Stomach (tissue), 9 donors: ENCODE measurements around the gene ADAM30. TPM values are rescaled to one million over a fixed set of nuclear protein-coding genes. Genes with fewer than 3 reads are reported as not detected.

ENCODE experiments used
- DNase-seq, 2 donors: peaks; one replicate each; pipeline versions ENCODE4 v3.0.0 to v3.0.0-alpha.2; 2013 to 2019
- H3K27ac ChIP-seq, 5 donors: fragments of 200-600 bp in 4 of 5; sonication (generic) in 4 of 5; one replicate each; pipeline ENCODE4 v1.5.1; 2013 to 2019; ENCODE audit warnings: mild to moderate bottlenecking in 1 of 5, moderate library complexity in 1 of 5
- H3K27me3 ChIP-seq, 3 donors: fragments of 200-600 bp; sonication (generic); one replicate each; pipeline ENCODE4 v1.5.1; 2017 to 2019; ENCODE audit warnings: mixed run types in 1 of 3
- H3K36me3 ChIP-seq, 4 donors: fragments of 200-600 bp; sonication (generic); 1 replicate in 3 of 4; 2 replicates in 1 of 4; pipeline ENCODE4 v1.5.1; 2016 to 2019
- H3K4me1 ChIP-seq, 4 donors: fragments of 200-600 bp; sonication (generic); one replicate each; pipeline ENCODE4 v1.5.1; 2016 to 2019
- H3K4me3 ChIP-seq, 4 donors: fragments of 200-600 bp; sonication (generic) in 3 of 4; one replicate each; pipeline ENCODE4 v1.5.1; 2016 to 2019; ENCODE audit warnings: mild to moderate bottlenecking in 1 of 4
- H3K9me3 ChIP-seq, 4 donors: fragments of 200-600 bp; sonication (generic); one replicate each; pipeline ENCODE4 v1.5.1; 2016 to 2019
- CTCF ChIP-seq, 7 experiments: fragments of 450-650 bp in 4 of 7; fragments of 200-600 bp in 3 of 7; sonication (generic) in 3 of 7; IDR thresholded peaks; one replicate each; pipeline ENCODE4 v1.5.1; 2016 to 2019; ENCODE audit warnings: antibody characterized with exemption in 7 of 7, control low read depth in 2 of 7, mild to moderate bottlenecking in 1 of 7
- EP300 ChIP-seq: sonication (generic); formaldehyde crosslinking; IDR thresholded peaks from one replicate; pipeline ENCODE4 v1.6.1; 2017; ENCODE audit warnings: antibody characterized with exemption
- POLR2A ChIP-seq, 4 donors: fragments of 450-650 bp; IDR thresholded peaks; one replicate each; pipeline ENCODE4 v1.6.1; 2016; ENCODE audit warnings: antibody characterized with exemption in 4 of 4, control low read depth in 2 of 4, mild to moderate bottlenecking in 1 of 4, moderate library complexity in 1 of 4
- POLR2AphosphoS5 ChIP-seq, 3 donors: sonication (generic); formaldehyde crosslinking; IDR thresholded peaks; one replicate each; pipeline ENCODE4 v1.6.1; 2016; ENCODE audit warnings: antibody characterized with exemption in 3 of 3
- WGBS, 5 donors: extraction: QIAGEN DNeasy Blood & Tissue Kit in 3 of 5; methylation state at CpG; one replicate each; pipeline versions ENCODE4 v1.1.5 to v1.1.7; 2013 to 2018; 5-methylcytosine and 5-hydroxymethylcytosine counted together
- intact Hi-C: fragments of 100-400 bp; cut with DNase I; formaldehyde crosslinking; loops from one replicate; pipeline ENCODE4 v1.15.1; 2023; ENCODE audit warnings: low total_unique reads
- polyA plus RNA-seq, 3 donors: library from polyadenylated mRNA; stranded (reverse); fragments of 200-250 nt; gene quantifications; one replicate each; pipeline ENCODE4 v1.2.3, GENCODE V29; 2013
- total RNA-seq, 5 donors: library from RNA; depleted of rRNA; stranded (reverse); fragments of >200 nt; gene quantifications; one replicate each; pipeline versions ENCODE4 v1.1.0 to v1.2.3, GENCODE V29; 2014 to 2016
- donor health status: healthy with polysubstance abuse.
- donor health status: Bipolar disorder and iron deficiency.
- donor health status: healthy.

Gene ADAM30
- total and polyA plus RNA-seq, 8 donors = not detected

GRCh38 chr1:119870917-119871596 is 25.3 kb downstream of the ADAM30 start:
- no peaks in the 10 kb centered on the region for H3K36me3 ChIP-seq
- H3K9me3 ChIP-seq = no peaks in the 10 kb centered on the region
- H3K27me3 ChIP-seq = no peaks in the 10 kb centered on the region
- intact Hi-C loops = no loop called here
- H3K4me1 ChIP-seq = peaks cover 0 to 26% (median 5%) of the 10 kb centered on the region in 4 donors
- DNase-seq = peak; percentile 75 to 88
- 44 to 57% (median 54%) methylated on average over 20 of the region's 20 CpGs for WGBS, 5 donors
- TF ChIP-seq POLR2AphosphoS5 (IDR thresholded peaks at IDR 0.05) (no peak), CTCF (IDR thresholded peaks at IDR 0.05) (peak in 5 of 7 experiments; percentile 42 to 85 (median 76)), POLR2A (IDR thresholded peaks at IDR 0.05) (no peak)
- no peak overlapping the region for H3K27ac ChIP-seq
- no peak overlapping the region for H3K4me3 ChIP-seq

GRCh38 chr1:119869995-119870394 is 26.3 kb downstream of the ADAM30 start:
- H3K36me3 ChIP-seq = no peaks in the 10 kb centered on the region
- intact Hi-C loops = no loop called here
- H3K27me3 ChIP-seq = no peaks in the 10 kb centered on the region
- 57 to 100% (median 85%) methylated on average over 1 of the region's 1 CpG for WGBS, 5 donors
- TF ChIP-seq POLR2A (IDR thresholded peaks at IDR 0.05) = no peak
- no peak for TF ChIP-seq EP300
- TF ChIP-seq POLR2AphosphoS5 (IDR thresholded peaks at IDR 0.05) = no peak
- no peak for TF ChIP-seq CTCF (IDR thresholded peaks at IDR 0.05)
- H3K4me3 ChIP-seq = no peak overlapping the region
- H3K4me1 ChIP-seq = peaks cover 0 to 26% (median 5%) of the 10 kb centered on the region in 4 donors
- no peaks in the 10 kb centered on the region for H3K9me3 ChIP-seq
- DNase-seq = no peak
- H3K27ac ChIP-seq = no peak overlapping the region

- H3K4me1 ChIP-seq = peaks cover 0 to 16% (median under 1%) of the 10 kb centered on the region in 4 donors
- peak in 1 of 2 donors; percentile 46 for DNase-seq
- intact Hi-C loops = no loop called here
- no peak overlapping the region for H3K4me3 ChIP-seq
- WGBS, 5 donors = 52 to 82% (median 72%) methylated on average over 2 of the region's 2 CpGs
- no peaks in the 10 kb centered on the region for H3K36me3 ChIP-seq
- H3K27me3 ChIP-seq = no peaks in the 10 kb centered on the region
- no peak overlapping the region for H3K27ac ChIP-seq
- H3K9me3 ChIP-seq = no peaks in the 10 kb centered on the region
- TF ChIP-seq CTCF (IDR thresholded peaks at IDR 0.05) (no peak), POLR2A (IDR thresholded peaks at IDR 0.05) (no peak), POLR2AphosphoS5 (IDR thresholded peaks at IDR 0.05) (no peak), EP300 (no peak)
Observed at GRCh38 chr1:119868176-119868575, 28.1 kb downstream of the ADAM30 start.

GRCh38 chr1:119866451-119866850 is 29.9 kb downstream of the ADAM30 start:
- intact Hi-C loops = no loop called here

More at GRCh38 chr1:119866451-119866850, 29.9 kb downstream of the ADAM30 start:
- no peaks in the 10 kb centered on the region for H3K36me3 ChIP-seq
- H3K27ac ChIP-seq = no peak overlapping the region
- no peak overlapping the region for H3K4me3 ChIP-seq
- no peak for DNase-seq
- H3K9me3 ChIP-seq = no peaks in the 10 kb centered on the region
- WGBS, 5 donors = 52 to 77% (median 60%) methylated on average over 3 of the region's 3 CpGs
- H3K4me1 ChIP-seq = peaks cover 0 to 6% (median 0%) of the 10 kb centered on the region in 4 donors
- no peaks in the 10 kb centered on the region for H3K27me3 ChIP-seq
- TF ChIP-seq CTCF (IDR thresholded peaks at IDR 0.05) (no peak), POLR2AphosphoS5 (IDR thresholded peaks at IDR 0.05) (no peak), EP300 (no peak), POLR2A (IDR thresholded peaks at IDR 0.05) (no peak)
